Measurements from ENCODE around the gene NUDT14.

Gene NUDT14

GRCh38 chr14:105185001-105185400 lies 3.9 kb upstream of the NUDT14 start:
- H3K4me3 ChIP-seq (ENCODE audit: low read depth, low read length) = no peak overlapping the region
- no peak for DNase-seq (ENCODE audit: low read depth)
- TF ChIP-seq, protein P1, sequence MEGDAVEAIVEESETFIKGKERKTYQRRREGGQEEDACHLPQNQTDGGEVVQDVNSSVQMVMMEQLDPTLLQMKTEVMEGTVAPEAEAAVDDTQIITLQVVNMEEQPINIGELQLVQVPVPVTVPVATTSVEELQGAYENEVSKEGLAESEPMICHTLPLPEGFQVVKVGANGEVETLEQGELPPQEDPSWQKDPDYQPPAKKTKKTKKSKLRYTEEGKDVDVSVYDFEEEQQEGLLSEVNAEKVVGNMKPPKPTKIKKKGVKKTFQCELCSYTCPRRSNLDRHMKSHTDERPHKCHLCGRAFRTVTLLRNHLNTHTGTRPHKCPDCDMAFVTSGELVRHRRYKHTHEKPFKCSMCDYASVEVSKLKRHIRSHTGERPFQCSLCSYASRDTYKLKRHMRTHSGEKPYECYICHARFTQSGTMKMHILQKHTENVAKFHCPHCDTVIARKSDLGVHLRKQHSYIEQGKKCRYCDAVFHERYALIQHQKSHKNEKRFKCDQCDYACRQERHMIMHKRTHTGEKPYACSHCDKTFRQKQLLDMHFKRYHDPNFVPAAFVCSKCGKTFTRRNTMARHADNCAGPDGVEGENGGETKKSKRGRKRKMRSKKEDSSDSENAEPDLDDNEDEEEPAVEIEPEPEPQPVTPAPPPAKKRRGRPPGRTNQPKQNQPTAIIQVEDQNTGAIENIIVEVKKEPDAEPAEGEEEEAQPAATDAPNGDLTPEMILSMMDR (conservative IDR thresholded peaks at IDR 0.05; ENCODE audit: low read depth, low read length) = no peak

DNA sequence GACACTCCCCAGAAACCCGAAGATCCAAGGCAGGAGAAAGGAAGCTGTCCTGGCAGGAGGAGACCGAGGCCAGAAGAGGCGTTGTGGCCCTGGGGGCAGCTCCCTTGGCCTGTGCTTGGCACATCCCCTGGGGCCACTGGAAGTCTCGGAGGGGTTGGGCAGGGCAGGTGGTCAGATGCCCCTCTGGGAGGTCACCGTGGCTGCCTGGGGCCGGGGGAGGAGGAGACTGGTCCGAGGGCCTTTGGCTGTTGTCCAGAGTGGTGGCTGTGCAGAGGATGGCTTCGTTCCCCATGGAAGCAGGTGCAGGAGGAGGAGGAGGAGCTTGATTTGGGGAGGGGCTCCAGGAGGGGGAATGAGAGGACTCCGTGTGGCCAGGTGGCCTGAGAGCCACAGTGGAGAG lies 3.3 kb upstream of the NUDT14 start:
- no peak overlapping the region for H3K4me3 ChIP-seq (ENCODE audit: low read depth, low read length)
- no peak for DNase-seq (ENCODE audit: low read depth)
- TF ChIP-seq, protein P1 (conservative IDR thresholded peaks at IDR 0.05; ENCODE audit: low read depth, low read length) = no peak

GRCh38 chr14:105182296-105183020 lies 1.3 kb upstream of the NUDT14 start:
- H3K4me3 ChIP-seq (ENCODE audit: low read depth, low read length) = no peak overlapping the region
- TF ChIP-seq, protein P1 (conservative IDR thresholded peaks at IDR 0.05; ENCODE audit: low read depth, low read length) = no peak
- DNase-seq (ENCODE audit: low read depth) = no peak

- TF ChIP-seq, protein P1 (conservative IDR thresholded peaks at IDR 0.05; ENCODE audit: low read depth, low read length) = no peak
- DNase-seq (ENCODE audit: low read depth) = no peak
- no peak overlapping the region for H3K4me3 ChIP-seq (ENCODE audit: low read depth, low read length)
Measured at GRCh38 chr14:105181549-105182295, 610 bp upstream of the NUDT14 start.

- DNase-seq (ENCODE audit: low read depth) = no peak
- H3K4me3 ChIP-seq (ENCODE audit: low read depth, low read length) = no peak overlapping the region
Measured at GRCh38 chr14:105179191-105179590, 1.9 kb downstream of the NUDT14 start.

GRCh38 chr14:105178868-105179140 lies 2.3 kb downstream of the NUDT14 start:
- TF ChIP-seq, protein P1 (conservative IDR thresholded peaks at IDR 0.05; ENCODE audit: low read depth, low read length) = no peak
- no peak overlapping the region for H3K4me3 ChIP-seq (ENCODE audit: low read depth, low read length)
- DNase-seq (ENCODE audit: low read depth) = no peak

More at GRCh38 chr14:105179191-105179590, 1.9 kb downstream of the NUDT14 start:
- TF ChIP-seq, protein P1 (conservative IDR thresholded peaks at IDR 0.05; ENCODE audit: low read depth, low read length) = no peak
